IPS DF 6.9 (cell line): ENCODE data around the gene FOXM1.

Source experiments
- DNase-seq: peaks from one replicate; pipeline ENCODE4 v3.0.0-alpha.2; 2013; ENCODE audit warnings: low read depth, low spot score
- H3K27ac ChIP-seq: one replicate; pipeline ENCODE4 v1.5.1; 2013; ENCODE audit warnings: low read length, control low read depth
- H3K27me3 ChIP-seq: 2 replicates; pipeline ENCODE4 v1.6.1; 2013; ENCODE audit warnings: mild to moderate bottlenecking, low read length; ENCODE audit not compliant: control insufficient read depth, insufficient read depth
- H3K36me3 ChIP-seq: 2 replicates; pipeline ENCODE4 v1.6.1; 2013; ENCODE audit warnings: low read length; ENCODE audit not compliant: control insufficient read depth, insufficient read depth
- H3K4me1 ChIP-seq: 2 replicates; pipeline ENCODE4 v1.6.1; 2013; ENCODE audit warnings: low read length; ENCODE audit not compliant: control insufficient read depth, insufficient read depth
- H3K4me3 ChIP-seq: 2 replicates; pipeline ENCODE4 v1.5.1; 2013; ENCODE audit warnings: mild to moderate bottlenecking, low read length
- H3K9me3 ChIP-seq: 2 replicates; pipeline ENCODE4 v1.6.1; 2013; ENCODE audit warnings: low read length, inconsistent platforms; ENCODE audit not compliant: control insufficient read depth, insufficient read depth
- WGBS: extraction: QIAGEN DNeasy Blood & Tissue Kit; methylation state at CpG from one replicate; pipeline ENCODE4 v1.1.7; 2013; ENCODE audit warnings: mixed read lengths, missing lambda C conversion rate; ENCODE audit not compliant: insufficient read length, insufficient coverage; 5-methylcytosine and 5-hydroxymethylcytosine counted together

FOXM1 gene

DNA sequence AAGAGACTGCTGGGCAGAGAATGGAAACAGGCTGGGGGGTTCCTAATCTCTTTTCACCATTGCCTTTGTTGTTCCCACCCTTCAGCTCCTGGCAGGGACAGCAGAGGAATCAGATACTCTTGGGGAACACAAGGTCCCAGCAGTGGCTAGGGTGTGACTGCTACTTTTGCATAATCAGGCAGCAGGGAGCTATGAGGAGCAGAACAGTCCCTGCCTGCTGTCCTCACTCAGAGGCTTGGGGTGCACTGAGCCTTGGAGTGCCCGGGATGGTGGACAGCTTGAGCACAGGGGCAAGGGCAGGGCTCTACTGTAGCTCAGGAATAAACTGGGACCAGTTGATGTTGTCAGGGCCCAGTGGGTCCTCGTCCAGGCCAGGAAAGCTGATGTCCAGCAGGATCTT is 18.6 kb downstream of the FOXM1 start:
- no CpG with 5 or more reads among the region's 2 CpGs for WGBS
- H3K36me3 ChIP-seq = peaks cover 15% of the 10 kb centered on the region; the same call in 1 of the 2 replicates
- no peak overlapping the region for H3K4me3 ChIP-seq
- H3K4me1 ChIP-seq = no peaks in the 10 kb centered on the region
- H3K9me3 ChIP-seq = no peaks in the 10 kb centered on the region
- H3K27me3 ChIP-seq = no peaks in the 10 kb centered on the region
- no peak for DNase-seq
- no peak overlapping the region for H3K27ac ChIP-seq

DNA sequence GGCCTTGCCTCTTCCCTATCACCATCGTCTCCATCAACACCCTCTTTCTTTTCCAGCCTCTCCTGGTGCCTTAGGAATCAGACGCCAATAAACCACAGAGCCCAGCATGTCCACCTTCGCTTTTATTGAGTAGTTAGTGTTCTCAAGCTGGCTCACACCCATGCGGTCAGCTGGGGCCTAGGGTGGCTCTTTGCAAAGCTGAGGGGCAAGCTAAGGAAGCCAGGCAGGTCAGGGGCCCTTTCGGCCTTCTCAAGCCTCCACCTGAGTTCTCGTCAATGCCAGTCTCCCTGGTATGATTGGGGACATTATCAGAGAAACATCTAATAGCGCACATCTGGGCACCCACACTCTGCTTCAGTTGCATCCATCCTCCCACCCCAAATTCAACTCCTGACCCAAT is 19.4 kb downstream of the FOXM1 start:
- peaks cover 10% of the 10 kb centered on the region; the same call in 1 of the 2 replicates for H3K36me3 ChIP-seq
- no peak for DNase-seq
- no peak overlapping the region for H3K4me3 ChIP-seq
- no peaks in the 10 kb centered on the region for H3K9me3 ChIP-seq
- H3K27ac ChIP-seq = no peak overlapping the region
- H3K27me3 ChIP-seq = no peaks in the 10 kb centered on the region
- no peaks in the 10 kb centered on the region for H3K4me1 ChIP-seq
- no CpG with 5 or more reads among the region's 7 CpGs for WGBS

DNA sequence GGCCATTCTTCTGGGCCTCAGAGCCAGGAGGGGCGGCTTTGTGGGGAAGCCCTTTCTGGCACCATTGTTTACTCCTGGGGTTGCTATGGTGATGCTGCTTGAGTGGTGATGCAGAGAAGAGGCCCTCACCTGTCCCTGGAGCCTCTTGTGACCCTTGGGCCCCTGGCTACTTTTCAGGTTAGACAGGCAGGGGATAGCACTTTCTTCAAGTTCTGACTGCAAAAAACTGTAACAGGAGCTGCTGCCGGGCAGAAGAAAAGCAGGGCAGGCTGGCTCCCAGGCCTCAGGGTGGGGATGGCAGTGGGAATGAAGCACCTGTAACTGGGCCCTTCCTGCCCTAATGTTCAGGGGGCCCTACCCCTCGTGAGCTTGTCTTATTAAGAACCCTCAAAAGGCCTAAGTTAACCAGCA is 19.9 kb downstream of the FOXM1 start, which contains the start of gene TEX52:
TEX52 (minus strand) TSS at position 19 of the 411 bp plus-strand sequence; CDS start at position 6, 13 bp downstream.
- H3K27ac ChIP-seq = no peak within 1 kb of the TSS
- H3K27me3 ChIP-seq = no peaks in the 10 kb centered on the region
- DNase-seq = no peak
- peaks cover 10% of the 10 kb centered on the region; the same call in 1 of the 2 replicates for H3K36me3 ChIP-seq
- WGBS = no CpG with 5 or more reads among the region's 3 CpGs
- no peaks in the 10 kb centered on the region for H3K4me1 ChIP-seq
- no peaks in the 10 kb centered on the region for H3K9me3 ChIP-seq
- no peak within 1 kb of the TSS for H3K4me3 ChIP-seq

DNA sequence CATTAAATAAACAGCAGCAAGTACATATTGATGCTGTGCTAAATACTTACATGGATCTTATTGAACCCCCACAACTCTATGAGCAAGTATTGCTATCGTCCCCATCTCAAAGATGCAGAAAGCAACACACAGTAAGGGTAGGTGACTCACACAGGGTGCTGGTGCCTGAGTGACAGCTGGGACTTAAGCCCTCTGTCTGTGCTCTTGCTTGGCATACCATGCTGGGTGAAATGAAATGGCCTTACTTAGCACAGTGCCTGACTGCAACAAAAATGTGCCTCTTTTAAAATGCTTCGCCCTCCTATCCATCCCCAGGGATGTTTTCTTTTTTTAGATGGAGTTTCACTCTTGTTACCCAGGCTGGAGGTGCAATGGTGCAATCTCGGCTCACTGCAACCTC is 20.9 kb downstream of the FOXM1 start:
- H3K9me3 ChIP-seq = no peaks in the 10 kb centered on the region
- no peaks in the 10 kb centered on the region for H3K27me3 ChIP-seq
- H3K4me3 ChIP-seq = no peak overlapping the region
- H3K27ac ChIP-seq = no peak overlapping the region
- no CpG with 5 or more reads among the region's 3 CpGs for WGBS
- H3K4me1 ChIP-seq = no peaks in the 10 kb centered on the region
- no peak for DNase-seq
- peaks cover 10% of the 10 kb centered on the region; the same call in 1 of the 2 replicates for H3K36me3 ChIP-seq

DNA sequence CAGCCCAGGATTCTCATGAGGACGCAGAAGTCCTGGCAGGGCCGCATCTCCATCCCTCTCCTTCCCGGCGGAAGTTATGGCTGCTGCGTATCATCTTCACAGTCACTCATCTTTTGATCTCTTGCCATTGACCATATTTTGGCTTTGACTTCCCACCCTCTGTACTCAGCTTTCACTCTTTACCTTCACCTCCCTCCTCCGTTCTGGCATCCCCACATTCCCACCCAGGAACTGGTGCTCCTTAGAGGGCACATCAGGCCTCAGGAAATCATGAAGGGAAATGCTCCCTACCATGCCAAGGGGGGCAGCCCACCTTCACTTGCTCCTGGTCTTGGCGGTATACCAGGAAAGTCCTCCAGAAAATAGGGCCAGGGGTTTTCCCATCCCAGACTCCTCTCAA is 21.4 kb downstream of the FOXM1 start:
- no CpG with 5 or more reads among the region's 7 CpGs for WGBS

DNA sequence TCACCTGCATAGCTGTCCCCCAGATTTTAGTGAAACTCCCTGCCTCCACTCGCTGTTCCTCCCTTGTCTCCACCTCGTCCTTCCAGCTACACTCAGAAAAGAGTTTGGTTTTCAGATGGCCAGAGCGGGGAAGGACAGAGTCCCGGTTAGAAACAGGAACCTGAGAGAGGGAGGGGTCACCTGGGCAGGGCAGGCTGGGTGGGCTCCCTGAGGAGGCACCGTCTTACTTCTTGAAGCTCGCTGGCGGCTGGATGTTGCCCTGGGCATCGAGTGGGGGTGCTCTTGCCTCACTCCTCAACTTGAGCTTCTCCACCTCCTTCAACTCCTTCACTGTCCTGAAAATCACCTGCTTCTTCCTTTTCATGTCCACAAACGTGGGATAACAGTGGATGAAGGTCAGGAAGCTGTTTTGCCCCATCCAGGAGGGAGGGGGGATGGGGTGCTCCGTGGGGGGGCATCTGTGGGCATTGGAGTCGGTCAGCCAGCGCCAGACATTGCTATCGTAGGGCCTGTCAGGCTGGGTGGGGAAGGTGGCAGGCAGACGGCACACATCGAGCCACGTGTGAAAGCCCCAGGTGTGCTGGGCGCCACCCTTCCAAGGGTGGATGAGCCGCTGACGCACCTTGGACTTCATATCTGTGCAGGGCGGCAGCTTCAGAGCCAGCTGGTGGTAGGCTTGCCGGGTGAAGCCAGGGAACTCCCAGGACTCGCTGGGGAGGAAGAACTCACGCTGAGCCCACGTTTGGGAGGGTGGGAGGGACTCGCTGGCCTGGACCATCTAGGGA is 22.1 kb downstream of the FOXM1 start:
- WGBS = no CpG with 5 or more reads among the region's 25 CpGs
- Histone ChIP-seq H3K27me3 (no peaks in the 10 kb centered on the region), H3K27ac (no peak overlapping the region), H3K9me3 (no peaks in the 10 kb centered on the region), H3K4me1 (no peaks in the 10 kb centered on the region), H3K4me3 (no peak overlapping the region), H3K36me3 (peaks cover 10% of the 10 kb centered on the region; the same call in 1 of the 2 replicates)
- DNase-seq = no peak

More for the DNA sequence above, 21.4 kb downstream of the FOXM1 start:
- no peaks in the 10 kb centered on the region for H3K4me1 ChIP-seq
- no peak overlapping the region for H3K4me3 ChIP-seq
- H3K27me3 ChIP-seq = no peaks in the 10 kb centered on the region
- H3K36me3 ChIP-seq = peaks cover 10% of the 10 kb centered on the region; the same call in 1 of the 2 replicates
- no peaks in the 10 kb centered on the region for H3K9me3 ChIP-seq
- DNase-seq = no peak
- H3K27ac ChIP-seq = no peak overlapping the region

DNA sequence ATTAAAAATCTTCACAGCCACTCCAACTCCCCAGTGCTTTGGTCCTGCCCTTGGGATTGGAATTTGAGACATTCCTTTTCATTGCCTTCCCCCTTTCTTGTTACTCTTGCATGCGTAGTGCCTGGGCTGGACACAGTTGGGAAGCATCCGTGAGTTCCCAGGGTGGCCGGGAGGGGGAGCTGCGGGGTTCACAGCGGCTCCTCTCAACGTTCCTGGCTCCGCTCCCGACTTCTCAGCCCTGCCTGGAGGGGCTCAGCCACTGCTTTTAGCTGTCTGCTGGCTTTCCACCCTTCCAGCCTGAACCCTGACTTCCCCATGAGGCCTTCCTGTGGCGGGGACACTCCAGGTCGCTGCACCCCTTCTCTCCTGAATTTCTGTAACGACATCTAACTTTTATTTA is 23.3 kb downstream of the FOXM1 start:
- Histone ChIP-seq H3K9me3 (no peaks in the 10 kb centered on the region), H3K27me3 (no peaks in the 10 kb centered on the region), H3K36me3 (0 out of 2 replicates have a peak, but pooled peaks cover 2% of the 10 kb centered on the region), H3K4me1 (no peaks in the 10 kb centered on the region), H3K27ac (no peak overlapping the region), H3K4me3 (no peak overlapping the region)
- no CpG with 5 or more reads among the region's 11 CpGs for WGBS
- DNase-seq = peak; percentile 81

DNA sequence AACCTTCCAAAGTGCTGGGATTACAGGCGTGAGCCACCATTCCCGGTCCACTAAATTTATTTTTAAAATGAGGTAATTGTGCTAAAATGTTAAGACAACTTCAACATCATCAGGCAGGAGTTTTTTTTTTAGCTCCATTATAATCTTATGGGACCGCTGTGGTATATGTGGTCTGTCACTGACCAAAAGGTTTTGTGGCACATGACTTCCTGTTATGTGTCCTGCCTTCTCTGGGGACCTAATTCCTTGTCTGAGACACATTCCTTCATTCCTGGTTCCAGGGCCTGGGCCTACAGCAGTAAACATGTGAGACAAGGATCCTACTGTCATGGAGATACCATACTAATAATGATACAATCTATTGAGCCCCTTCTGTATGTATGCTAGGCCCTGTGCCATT is 25.0 kb downstream of the FOXM1 start:
- Histone ChIP-seq H3K27me3 (no peaks in the 10 kb centered on the region), H3K4me3 (no peak overlapping the region), H3K27ac (no peak overlapping the region), H3K36me3 (no peaks in the 10 kb centered on the region), H3K9me3 (no peaks in the 10 kb centered on the region), H3K4me1 (no peaks in the 10 kb centered on the region)
- no CpG with 5 or more reads among the region's 3 CpGs for WGBS
- DNase-seq = no peak

DNA sequence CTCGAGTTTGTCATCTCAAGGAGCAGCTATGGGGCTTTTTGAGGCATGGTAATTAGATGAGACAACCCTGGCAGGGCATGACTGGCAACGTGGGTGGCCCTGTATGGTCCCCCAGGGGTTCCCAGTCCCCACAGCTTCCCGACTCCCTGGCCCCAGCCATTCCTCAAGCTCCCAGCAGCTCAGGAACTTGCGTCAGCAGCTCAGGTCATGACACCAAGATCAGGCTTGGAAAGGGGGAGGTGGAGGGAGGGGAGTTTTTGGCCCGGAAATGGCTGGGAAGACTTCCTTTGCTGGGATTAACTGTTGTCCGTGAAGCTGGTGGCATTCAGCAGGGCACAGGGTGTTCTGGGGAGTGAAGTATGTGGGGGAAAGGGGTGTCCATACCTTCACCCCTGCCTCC is 31.7 kb downstream of the FOXM1 start:
- no peaks in the 10 kb centered on the region for H3K4me1 ChIP-seq
- no peak overlapping the region for H3K27ac ChIP-seq
- H3K27me3 ChIP-seq = no peaks in the 10 kb centered on the region
- DNase-seq = no peak
- no CpG with 5 or more reads among the region's 6 CpGs for WGBS
- H3K36me3 ChIP-seq = no peaks in the 10 kb centered on the region
- H3K9me3 ChIP-seq = no peaks in the 10 kb centered on the region
- H3K4me3 ChIP-seq = no peak overlapping the region

DNA sequence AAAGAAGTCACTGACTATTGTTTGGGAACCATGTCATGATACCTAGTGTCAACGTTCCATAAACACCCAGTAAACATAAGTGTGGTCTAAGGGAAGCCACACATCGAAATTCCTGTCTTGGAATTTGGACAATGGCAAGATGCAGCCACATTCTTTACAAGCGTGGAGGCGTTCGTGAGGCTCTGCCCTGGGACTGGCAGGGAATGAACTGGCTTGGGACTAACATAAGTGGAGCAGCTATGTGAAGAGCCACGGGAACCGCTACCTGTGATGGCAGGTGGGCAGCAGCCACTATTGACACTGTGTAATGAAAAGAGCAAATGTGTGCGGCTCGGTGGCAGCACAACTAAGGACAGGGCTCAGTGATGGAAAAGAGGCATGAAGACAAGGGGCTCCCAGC is 32.2 kb downstream of the FOXM1 start:
- Histone ChIP-seq H3K36me3 (no peaks in the 10 kb centered on the region), H3K27ac (no peak overlapping the region), H3K27me3 (no peaks in the 10 kb centered on the region), H3K9me3 (no peaks in the 10 kb centered on the region), H3K4me1 (no peaks in the 10 kb centered on the region), H3K4me3 (no peak overlapping the region)
- no CpG with 5 or more reads among the region's 9 CpGs for WGBS
- no peak for DNase-seq

DNA sequence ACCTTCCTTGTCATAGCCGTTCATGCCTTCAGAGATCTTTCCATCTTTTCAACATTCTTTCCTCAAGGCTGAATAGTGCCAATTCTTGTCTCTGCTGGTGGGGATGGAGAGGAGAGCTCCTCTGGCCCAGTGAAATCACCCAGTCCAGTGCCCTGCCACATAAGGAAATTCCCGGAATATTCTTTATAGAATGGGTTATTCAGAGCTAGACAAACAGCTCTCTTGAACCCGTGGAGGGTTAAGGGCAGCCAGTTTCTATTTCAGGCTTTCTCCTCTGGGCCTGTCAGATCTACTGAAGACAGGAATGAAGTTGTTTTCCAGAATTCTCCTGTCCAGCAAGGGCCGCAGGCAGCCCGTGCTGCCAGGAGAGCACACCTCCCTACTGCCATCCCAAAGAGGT is 34.0 kb downstream of the FOXM1 start:
- Histone ChIP-seq H3K9me3 (no peaks in the 10 kb centered on the region), H3K4me3 (no peak overlapping the region), H3K36me3 (no peaks in the 10 kb centered on the region), H3K27ac (no peak overlapping the region), H3K4me1 (no peaks in the 10 kb centered on the region), H3K27me3 (no peaks in the 10 kb centered on the region)
- no peak for DNase-seq
- WGBS = no CpG with 5 or more reads among the region's 5 CpGs
